ENCODE data around the gene MESP2.

MESP2 gene, protein sequence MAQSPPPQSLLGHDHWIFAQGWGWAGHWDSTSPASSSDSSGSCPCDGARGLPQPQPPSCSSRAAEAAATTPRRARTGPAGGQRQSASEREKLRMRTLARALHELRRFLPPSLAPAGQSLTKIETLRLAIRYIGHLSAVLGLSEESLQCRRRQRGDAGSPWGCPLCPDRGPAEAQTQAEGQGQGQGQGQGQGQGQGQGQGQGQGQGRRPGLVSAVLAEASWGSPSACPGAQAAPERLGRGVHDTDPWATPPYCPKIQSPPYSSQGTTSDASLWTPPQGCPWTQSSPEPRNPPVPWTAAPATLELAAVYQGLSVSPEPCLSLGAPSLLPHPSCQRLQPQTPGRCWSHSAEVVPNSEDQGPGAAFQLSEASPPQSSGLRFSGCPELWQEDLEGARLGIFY

DNA sequence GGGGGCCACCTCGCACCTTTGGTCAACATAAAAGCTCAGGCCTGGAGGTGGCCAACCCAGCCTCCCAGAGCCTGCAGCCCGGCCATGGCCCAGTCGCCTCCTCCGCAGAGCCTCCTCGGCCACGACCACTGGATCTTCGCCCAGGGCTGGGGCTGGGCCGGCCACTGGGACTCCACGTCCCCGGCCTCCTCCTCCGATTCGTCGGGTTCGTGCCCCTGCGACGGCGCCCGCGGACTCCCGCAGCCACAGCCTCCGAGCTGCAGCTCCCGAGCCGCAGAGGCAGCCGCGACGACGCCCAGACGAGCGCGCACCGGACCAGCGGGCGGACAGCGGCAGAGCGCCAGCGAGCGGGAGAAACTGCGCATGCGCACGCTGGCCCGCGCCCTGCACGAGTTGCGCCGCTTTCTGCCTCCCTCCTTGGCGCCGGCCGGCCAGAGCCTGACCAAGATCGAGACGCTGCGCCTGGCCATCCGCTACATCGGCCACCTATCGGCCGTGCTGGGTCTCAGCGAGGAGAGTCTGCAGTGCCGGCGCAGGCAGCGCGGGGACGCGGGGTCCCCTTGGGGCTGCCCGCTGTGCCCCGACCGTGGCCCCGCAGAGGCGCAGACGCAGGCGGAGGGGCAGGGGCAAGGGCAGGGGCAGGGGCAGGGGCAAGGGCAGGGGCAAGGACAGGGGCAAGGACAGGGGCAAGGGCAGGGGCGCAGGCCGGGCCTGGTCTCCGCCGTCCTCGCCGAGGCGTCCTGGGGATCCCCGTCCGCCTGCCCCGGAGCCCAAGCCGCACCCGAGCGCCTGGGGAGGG lies at the start of gene MESP2:
Gene MESP2, plus strand, starts transcription at position 59 of the 799 bp plus-strand sequence. Its CDS starts 26 bp downstream, at position 85.
- DNase-seq = peak; percentile 71

DNA sequence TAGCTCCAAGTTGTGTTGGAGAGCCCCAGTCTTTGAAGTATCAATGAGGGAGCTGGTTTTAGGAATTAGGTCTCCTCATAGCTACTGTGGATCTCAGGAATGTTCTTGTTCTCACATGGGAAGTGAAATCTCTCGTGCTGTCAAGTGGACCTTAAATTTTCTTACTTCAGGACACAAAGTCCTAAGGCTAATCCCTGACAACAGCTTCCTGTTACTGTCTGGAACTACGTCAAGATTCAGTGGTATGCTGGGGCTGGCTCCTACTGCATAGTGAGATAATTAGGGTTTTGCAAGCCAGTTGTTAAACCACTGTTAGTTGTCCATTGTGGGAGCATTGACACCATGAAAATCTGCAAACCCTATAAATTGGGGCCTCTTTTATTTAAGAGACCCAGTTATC lies 47.9 kb upstream of the MESP2 start:
- no peak for DNase-seq

DNA sequence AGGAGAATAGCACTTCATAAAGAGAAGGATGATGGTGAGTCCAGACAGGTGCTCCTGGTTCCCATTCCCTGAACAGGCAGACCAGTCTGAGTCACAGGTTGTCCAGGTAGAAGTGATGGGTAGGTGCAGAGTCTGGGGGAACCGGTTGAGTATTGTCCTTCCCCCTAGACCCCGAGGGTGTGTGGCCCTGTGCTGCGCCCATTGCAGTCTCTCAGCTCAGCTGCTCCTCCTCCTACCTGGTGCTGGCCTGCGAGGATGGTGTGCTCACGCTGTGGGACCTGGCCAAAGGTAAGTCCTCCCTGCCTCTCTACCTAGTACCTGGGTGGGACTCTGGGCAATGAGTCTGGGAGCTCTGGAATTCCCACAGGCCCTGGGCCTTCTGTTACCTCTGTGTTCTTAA lies 44.9 kb upstream of the MESP2 start:
- no peak for DNase-seq

DNA sequence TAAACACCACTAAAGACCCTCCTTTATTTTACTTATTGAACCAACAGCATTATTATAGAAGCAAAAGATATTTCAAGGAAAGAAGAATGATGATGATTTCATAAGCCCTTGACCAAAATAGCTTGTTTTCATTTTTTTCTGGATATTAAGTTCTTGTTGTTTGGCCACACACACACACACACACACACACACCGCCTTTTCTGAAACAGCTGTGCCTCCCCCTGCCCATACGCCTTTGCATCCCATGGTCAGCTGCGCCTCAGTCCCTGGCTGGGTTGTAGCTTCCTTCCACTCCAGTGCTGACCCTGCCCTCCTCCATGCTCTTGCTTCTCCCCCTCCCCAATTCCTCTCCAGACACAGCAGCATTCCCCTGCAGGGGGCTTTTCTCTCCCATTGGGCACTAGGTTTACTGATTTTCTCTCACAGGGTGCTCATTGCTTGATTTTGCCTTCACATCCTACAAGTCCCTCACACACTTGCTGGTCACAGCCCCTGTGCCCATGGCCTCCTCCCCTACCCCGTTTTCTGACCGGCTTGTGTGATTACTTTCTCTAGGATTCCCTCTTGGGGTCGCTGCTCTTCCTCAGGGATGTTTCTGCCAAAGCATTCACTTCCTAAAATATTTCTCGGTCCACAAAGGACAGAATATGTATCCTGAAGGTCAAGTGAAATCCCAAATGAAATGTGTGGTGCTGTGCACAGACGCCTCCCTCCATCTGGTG lies 43.5 kb upstream of the MESP2 start:
- no peak for DNase-seq

DNA sequence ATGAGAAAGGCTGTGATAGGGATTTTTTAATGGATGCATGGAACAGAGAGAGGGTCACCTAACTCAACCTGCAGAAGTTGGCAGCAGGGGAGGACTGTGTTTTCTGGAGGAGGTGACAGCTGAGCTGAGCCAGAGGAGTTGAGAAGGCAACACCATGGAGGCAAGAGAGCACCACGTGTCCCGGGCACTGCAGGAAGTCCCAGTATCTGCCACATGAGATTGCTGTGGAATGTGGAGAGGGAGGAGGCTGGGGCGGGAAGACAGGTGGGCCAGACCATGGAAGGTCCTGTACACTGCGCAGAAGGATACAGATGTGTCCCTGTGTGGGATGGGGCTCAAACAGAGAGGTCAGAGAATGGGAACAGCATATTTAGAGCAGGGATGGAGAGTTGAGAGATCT lies 40.4 kb upstream of the MESP2 start:
- no peak for DNase-seq

DNA sequence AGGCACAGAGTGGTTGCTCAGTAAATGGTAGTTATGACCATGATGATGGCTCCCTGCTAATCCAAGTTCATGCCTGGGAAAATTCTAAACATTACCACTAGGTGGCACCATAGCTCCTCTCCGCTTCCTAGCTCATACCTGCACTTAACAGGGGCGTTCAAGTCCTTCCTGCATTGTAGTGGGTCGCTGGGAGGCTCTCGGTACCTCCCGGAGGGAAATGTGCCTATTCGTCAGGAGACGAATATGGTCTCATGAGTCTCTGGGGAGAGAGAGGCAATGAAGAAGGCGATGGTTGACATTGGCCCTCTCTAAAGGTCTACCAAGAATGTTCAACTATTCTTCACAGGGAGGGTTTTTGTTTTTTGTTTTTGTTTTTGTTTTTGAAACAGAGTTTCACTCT lies 36.0 kb upstream of the MESP2 start:
- peak; percentile 59 for DNase-seq

DNA sequence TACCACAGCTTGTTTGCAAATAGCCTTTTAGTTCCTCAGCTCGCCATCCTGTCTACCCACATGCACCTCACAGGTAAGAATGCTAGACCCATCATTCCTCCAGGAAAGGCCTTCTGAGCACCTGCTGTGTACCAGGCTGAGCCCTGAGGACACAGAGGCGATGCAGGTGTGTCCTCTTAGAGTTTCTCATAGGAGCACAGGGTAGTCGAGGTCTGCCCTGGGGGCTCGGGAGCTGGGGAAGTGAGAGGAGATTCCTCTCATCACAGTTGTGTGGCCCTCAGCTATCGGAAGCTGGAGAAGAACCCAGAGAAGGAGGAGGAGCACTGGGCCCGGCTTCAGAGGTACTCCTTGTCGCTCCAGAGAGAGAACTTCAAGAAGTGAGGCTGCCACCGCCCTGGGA lies 33.1 kb upstream of the MESP2 start:
- no peak for DNase-seq

DNA sequence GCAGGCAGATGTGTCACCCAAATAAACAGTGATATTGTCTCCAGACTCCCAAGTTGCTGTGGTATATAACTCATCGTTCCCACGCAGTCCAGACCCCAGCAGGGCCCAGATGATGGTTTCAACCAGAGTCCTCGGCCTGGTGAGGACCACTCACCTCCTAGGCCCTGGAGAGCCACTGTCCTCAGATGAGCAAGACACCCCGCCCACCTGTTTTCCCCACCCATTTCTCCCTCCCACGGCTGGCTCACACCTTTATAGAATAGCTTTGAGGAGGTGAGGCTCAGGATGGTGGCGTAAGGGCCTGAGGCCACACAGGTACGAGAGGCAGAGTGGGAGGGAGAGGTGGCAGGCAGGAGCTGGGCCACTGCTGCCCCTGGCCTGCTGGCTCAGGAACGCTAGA lies 32.5 kb upstream of the MESP2 start:
- no peak for DNase-seq

DNA sequence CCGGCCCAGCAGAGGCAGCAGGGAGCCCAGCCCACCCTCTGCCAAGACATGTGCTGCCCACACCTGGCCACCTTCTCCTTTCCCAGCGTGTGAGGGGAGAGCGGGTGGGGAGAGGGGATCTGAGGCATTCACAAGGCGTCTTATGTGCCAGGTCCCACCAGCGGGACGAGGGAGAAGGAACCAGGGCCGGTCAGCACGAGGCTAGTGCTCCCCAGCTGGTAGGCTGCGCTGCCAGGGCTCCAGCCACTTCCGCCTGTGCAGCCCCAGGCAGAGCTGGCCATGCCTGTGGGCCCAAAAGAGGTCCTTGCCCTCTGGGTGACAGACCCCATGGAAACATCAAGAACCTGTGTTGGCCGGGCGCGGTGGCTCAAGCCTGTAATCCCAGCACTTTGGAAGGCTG lies 31.0 kb upstream of the MESP2 start:
- DNase-seq = no peak

DNA sequence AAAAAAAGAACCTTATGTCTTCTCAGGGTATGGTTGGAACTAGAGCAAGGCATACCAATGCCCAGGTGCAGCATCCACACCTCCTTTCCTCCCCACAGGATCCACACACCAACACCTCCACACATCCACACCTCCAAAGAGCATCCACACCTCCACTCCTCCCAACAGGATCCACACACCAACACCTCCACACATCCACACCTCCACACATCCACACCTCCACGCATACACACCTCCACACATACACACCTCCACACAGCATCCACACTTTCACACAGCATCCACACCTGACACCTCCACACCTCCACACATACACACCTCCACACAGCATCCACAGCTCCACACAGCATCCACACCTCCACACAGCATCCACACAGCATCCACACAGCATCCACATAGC lies 30.4 kb upstream of the MESP2 start:
- no peak for DNase-seq

DNA sequence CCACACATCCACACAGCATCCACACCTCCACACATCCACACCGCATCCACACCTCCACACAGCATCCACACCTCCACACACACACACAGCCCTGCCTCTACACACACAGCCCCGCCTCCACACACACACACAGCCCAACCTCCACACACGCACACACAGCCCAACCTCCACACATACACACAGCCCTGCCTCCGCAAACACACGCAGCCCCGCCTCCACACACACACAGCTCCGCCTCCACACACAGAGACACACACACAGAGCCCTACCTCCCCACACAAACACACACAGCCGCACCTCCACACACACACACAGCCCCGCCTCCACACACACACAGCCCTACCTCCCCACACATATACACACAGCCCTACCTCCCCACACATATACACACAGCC lies 29.7 kb upstream of the MESP2 start:
- DNase-seq = no peak

DNA sequence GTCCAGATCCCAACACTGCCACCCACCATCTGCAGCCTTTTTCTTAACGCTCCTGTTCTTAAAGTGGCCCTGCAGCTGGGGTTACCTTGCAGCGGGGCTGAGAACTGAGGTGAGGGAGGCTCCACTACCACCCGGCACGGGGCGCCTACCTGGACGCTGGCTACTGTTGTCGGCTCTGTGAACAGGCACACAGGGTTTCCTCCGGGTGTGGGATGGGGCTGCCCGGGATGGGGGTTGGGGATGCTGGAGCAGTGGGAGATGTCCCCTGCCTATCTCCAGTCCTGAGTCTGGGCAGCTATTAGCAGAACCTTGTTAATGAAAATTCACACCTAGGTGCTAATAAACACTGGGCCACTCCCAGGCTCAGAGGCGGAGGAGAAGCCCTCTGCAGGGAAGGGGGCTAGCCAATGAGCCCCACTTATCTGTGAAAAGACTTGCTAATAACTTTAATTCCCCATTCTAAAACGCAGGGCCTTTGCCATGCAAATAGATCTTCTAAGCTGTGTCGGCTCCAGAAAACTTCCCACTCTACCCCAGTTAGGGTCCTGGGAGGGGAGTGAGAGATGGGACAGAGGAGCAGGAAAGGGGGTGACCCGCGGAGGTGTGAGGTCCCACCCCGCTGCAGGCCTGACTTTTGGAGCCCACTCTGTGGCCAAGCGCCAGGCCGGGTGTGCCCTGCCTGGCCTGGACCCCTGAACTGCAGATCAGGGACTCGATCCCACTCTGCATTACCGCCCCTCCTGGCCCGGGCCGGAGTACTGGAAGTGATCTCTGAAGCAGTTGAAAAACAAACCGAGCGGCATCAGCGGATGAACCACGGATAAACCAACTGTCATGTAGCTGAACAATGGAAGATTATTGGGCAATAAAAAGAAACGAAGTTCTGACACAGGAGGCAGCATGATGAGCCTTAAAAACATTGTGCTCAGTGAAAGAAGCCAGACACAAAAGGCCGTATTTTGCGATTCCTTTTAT lies 28.1 kb upstream of the MESP2 start:
- no peak for DNase-seq

DNA sequence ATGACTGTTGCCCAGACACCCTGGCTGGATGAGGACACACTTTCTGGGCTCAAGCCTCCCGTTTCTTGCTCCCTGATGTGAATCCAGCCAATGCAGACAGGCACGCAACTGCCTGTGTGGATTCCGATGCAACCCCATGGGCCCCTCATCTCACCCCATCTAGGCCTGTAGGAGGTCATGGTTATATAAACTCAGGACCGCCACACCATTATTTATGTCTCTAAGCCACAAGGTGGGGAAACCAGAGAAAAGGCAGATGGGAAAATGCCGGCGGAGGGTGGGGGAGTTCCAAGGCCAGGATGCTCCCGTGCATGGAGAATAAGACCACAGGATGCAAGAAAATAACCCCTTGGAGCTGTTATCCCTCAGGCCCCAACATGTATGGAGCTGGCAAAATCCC lies 27.1 kb upstream of the MESP2 start:
- DNase-seq = no peak

DNA sequence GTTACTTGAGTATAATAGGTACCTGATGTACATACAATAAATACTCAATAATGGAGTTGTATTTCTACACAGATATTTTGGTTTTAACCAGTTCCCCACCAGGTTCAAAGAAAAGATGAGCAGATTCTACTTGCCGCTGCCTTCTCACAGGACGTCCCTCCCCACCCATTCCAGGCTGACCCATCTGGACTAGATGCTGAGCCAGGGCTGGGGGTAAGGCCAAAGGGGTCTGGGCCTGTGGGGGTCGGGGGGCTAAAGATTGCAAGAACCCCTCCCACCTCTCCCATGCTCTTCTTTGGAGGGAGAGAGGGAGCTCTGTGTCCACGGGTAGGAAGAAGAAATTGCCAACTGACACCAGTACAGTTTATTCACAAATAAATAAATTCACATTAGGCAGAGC lies 26.6 kb upstream of the MESP2 start:
- no peak for DNase-seq

DNA sequence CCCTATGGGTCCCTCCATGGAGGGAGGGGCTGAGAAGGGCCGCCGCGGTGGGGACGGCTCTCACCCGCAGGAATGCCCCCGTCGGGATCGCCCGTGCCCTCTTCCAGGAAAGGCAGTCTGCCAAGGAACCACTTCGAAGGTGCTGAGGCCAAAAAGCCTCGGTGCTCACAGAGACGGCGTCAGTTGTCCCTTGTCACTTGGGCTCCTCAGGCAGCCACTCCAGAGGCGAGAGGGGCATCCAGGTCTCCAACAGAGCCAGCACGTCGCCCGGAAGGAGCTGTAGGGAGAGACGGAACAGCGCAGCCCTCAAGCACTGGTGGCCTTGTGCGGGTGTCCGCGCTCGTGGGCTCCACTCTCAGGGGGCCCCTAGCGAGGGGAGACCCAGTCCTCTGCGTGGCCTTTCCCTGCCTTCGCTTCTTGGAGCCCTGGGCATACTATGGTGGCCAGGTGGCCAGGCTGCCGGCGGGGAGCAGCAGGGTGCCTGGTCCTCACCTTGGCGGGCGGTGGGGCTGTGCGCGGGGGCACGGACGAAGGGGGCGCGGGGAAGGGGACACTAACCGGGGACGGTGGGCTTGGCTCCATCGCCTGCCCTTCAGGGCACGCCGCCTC lies 26.1 kb upstream of the MESP2 start:
- peak; percentile 26 for DNase-seq

DNA sequence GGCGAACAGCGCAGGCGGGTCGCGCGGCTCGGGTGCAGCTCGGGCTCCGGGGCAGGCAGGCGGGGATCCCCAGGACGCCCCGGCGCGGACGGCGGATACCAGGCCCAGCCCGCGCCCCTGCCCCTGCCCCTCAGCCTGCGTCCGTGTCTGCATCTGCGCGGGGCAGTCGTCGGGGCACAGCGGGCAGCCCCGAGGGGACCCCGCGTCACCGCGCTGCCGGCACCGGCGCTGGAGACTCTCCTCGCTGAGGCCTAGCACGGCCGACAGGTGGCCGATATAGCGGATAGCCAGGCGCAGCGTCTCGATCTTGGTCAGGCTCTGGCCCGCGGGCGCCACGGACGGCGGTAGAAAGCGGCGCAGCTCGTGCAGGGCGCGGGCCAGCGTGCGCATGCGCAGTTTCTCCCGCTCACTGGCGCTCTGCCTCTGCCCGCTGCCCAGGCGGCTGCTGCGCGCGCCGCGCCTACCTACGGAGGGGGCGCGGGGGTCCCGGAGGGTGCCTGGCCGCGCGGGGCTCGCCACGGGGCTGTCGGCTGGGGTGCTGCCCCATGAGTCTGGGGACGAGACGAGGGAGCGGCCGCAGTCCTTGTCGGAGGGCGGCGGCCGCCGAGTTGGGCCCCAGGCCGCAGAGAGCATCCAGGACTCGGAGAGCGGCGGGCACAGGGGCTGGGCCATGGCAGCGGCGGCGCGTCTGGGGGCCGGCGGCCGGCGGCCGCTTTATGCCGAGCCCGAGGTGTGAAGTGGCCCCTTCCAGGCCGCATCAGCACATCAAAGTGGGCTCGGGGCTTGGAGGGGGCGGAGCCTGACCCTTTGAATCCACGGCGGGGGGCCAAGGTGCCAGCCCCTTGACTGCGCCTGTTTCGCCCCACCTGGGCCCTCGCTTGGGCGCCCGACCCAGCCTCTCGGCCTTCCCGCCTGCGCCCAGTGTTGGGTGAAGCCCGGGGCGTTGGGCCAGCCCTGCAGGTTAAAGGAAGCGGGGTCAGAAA lies 25.3 kb upstream of the MESP2 start, which contains the start of gene MESP1:
Gene MESP1, minus strand, starts transcription at position 690 of the 983 bp plus-strand sequence. Its CDS starts 18 bp downstream, at position 672.
- peak; percentile 92 for DNase-seq

DNA sequence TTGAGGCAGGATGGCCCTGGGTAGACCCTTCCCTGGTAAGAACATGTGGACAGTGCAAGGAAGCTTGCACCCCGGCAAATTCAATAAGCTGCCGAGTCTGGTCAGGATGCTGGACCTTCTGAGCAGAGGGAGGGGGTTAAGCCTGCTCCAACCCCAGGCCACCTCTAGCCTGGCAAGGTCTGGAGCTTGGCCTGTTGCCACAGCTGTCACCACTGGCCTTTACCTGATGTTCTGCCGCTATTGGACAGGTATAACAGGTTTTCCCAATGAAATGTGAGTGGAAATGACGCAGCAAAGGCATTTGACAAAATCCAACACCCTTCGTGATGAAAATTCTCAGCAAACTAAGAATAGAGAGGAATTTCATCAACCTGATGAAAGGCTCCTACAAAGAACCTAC lies 24.4 kb upstream of the MESP2 start:
- no peak for DNase-seq

DNA sequence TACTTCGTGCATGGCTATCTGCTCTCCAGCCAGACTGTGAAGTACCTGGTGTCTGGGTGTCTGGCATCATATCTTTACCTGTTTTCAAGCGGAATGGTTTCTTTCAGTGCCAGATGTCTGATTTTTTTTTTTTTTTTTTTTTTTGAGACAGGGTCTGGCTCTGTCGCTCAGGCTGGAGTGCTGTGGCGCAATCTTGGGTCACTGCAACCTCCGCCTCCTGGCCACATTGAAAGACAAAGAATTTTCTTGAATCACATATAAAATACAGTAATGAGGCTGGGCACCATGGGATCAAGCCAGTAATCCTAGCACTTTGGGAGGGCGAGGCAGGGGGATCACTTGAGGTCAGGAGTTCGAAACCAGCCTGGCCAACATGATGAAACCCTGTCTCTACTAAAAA lies 22.3 kb upstream of the MESP2 start:
- no peak for DNase-seq

DNA sequence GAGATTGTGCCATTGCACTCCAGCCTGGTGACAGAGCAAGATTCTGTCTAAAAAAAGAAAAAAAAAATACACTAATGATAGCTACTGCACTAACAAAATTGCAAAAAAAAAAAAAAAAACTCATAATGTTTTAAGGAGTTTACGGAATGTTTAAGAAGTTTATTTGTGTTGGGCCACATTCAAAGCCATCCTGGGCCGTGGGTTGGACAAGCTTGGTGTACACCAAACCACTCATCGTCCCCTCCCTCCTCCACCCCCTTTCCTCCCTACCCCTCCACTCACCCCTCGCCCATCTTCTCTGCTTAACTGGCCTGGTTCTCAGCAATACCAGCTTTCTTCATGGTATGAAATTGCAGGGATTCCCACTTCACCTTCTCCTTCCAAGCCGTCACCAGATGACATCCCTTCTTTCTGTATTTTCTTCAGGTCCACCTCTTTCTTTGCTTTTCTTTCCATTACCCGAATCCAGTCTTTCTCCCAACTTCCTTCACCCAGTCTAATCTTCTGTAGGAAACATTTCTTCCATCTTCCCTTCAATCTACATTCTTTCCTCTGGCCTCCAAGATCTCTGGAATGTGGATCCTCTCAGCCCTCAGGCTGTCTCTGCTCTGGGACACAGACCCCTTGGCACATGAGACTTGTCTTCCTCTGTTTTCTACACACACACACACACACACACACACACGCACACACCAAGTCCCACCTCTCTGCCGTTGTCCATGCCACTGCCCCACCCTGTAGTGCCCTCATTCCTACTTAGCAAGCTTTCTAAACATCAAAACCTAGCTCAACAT lies 21.6 kb upstream of the MESP2 start:
- DNase-seq = no peak

DNA sequence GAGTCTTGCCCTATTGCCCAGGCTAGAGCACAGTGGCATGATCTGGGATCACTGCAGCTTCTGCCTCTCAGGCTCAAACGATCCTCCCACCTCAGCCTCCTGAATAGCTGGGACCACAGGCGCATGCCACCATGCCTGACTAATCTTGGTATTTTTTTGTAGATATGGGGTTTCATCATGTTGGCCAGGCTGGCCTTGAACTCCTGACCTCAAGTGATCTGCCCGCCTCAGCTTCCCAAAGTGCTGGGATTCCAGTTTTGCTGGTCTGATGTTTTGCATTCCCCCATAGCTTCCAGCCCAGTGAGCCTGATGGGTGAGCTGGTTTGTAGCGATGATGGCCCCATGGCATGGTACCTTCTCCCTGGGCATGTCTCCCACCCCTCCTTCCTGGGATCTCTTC lies 20.4 kb upstream of the MESP2 start:
- DNase-seq = no peak

Measured in stimulated activated CD4-positive, alpha-beta T cell treated with anti-CD3 and anti-CD28 coated beads, Interleukin-15, amount 100 ng/mL, for 24 hours (primary cell).